ENCODE data around the gene TTLL11. TPM values are rescaled to one million over a fixed set of nuclear protein-coding genes. Genes with fewer than 3 reads are reported as not detected.

TTLL11 gene
- total and polyA plus RNA-seq, 2 of the 8 experiments (the other 6 are each of a cell fraction or from before 2014, with no cell fraction given), result 0.56 to 0.80 TPM

DNA sequence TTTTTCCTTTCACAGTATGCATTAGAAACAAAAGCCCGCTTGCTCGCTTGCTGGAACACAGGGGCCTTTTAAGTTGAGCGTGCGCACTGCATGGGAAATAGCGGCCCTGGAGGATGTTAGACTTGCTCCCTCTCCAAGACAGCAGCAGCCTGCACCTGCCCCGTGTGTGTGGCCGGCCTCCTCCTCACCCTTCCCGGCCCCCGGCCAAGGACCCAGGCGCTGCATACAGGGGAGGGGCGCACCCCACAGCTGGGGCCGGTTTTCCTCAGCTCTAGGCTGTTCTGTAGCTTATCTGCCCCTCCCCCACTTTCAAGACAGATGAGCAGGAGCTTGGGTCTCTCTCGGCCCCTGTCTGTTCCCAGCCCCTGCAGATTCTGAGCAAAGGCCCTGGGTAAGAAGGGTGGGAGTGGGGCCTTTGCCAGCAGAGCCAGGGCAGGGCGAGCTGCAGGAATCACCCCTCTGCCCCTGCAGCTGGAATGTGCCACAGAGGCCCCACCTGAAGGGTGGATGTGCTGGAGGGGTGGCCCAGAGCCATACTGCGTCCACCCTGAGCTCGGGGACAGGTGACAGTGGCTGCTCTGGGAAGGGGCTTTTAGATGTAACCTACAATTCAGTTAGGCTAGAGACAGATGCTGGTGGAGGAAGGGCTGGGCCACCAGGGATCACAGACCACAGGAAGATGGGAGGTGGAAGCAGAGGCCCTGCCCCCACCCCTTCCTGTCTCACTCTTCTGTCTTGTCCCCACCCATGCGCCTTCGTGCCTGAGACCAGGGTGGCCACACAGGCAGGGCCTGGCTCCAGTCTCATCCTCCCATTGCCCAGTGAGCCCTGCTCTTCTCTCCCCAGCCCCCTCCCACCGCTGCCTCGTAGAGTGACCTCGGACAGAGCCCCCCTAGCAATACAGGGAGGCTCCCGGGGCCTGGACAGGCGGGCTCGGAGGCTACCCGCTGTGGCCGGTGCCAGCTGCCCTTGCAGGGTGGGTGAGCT lies 309.3 kb downstream of the TTLL11 start:
- Histone ChIP-seq H4K5ac (ENCODE audit: insufficient read length, low read depth, low read length) (no peak overlapping the region), H3K4me3 (ENCODE audit: extremely low read depth in 1 of 4, insufficient read depth in 2 of 4, low read depth in 3 of 4, low read length in 4 of 4) (no peak overlapping the region), H3K79me1 (ENCODE audit: low read depth, low read length) (no peaks in the 10 kb centered on the region), H3K27me3 (replicated peaks in 1 of 4; ENCODE audit: control insufficient read depth in 3 of 4, extremely low read depth in 1 of 4, insufficient read depth in 3 of 4, low read length in 3 of 4) (no peaks in the 10 kb centered on the region), H3K56ac (replicated peaks; ENCODE audit: insufficient read length, low read depth, low read length) (no peak overlapping the region), H2BK120ac (replicated peaks; ENCODE audit: low read depth, low read length) (no peak overlapping the region), H3K14ac (ENCODE audit: insufficient read length) (no peak overlapping the region), H4K8ac (ENCODE audit: extremely low read depth, insufficient read depth, low read length) (no peak overlapping the region; the same call in 1 of the 2 replicates), H2BK12ac (ENCODE audit: low read depth, low read length) (peak overlapping the region; percentile 60; the same call in 1 of the 2 replicates), H3K4ac (replicated peaks; ENCODE audit: insufficient read length, low read depth, low read length) (no peak overlapping the region), H2BK5ac (ENCODE audit: low read depth, low read length) (peak overlapping the region; percentile 75; the same call in 1 of the 2 replicates), H3K36me3 (ENCODE audit: control insufficient read depth in 2 of 4, insufficient read depth in 4 of 4, low read length in 3 of 4) (peaks cover 2 to 14% (median 8%) of the 10 kb centered on the region in 4 experiments; a peak in 6 of 8 replicates), H3K23me2 (ENCODE audit: low read depth, low read length) (peaks cover 2% of the 10 kb centered on the region; the same call in 1 of the 2 replicates), H3K79me2 (ENCODE audit: control insufficient read depth in 1 of 2, insufficient read depth in 2 of 2, low read length in 2 of 2) (no peaks in the 10 kb centered on the region; a peak in 1 of 4 replicates), H2BK15ac (ENCODE audit: low read length) (peak overlapping the region; percentile 16; the same call in 1 of the 2 replicates), H3K4me2 (ENCODE audit: insufficient read depth in 1 of 2, low read depth in 2 of 2, low read length in 2 of 2) (no peak overlapping the region; a peak in 1 of 4 replicates), H3K27ac (ENCODE audit: low read depth, low read length) (0 out of 2 replicates have a peak overlapping the region, but pooled peaks have one; percentile 0), H3K4me1 (replicated peaks in 1 of 4; ENCODE audit: control insufficient read depth in 3 of 4, insufficient read depth in 4 of 4, low read length in 3 of 4) (peaks cover 0 to 20% (median 10%) of the 10 kb centered on the region in 4 experiments; a peak in 6 of 7 replicates), H2AFZ (ENCODE audit: low read length) (no peak overlapping the region), H4K91ac (replicated peaks; ENCODE audit: insufficient read length, low read length) (peak overlapping the region; percentile 25), H2BK20ac (ENCODE audit: low read length) (no peak overlapping the region), H3K9ac (replicated peaks in 1 of 4; ENCODE audit: extremely low read depth in 1 of 4, low read depth in 3 of 4, low read length in 3 of 4) (no peak overlapping the region), H4K20me1 (replicated peaks in 1 of 2; ENCODE audit: control insufficient read depth in 1 of 2, insufficient read depth in 2 of 2, low read length in 2 of 2) (peaks cover 0 to 3% of the 10 kb centered on the region in 2 experiments), H2AK5ac (ENCODE audit: low read depth, low read length) (no peak overlapping the region), H3K18ac (ENCODE audit: extremely low read depth, low read length) (peak overlapping the region; percentile 83), H3K9me3 (ENCODE audit: insufficient read depth in 2 of 2, low read depth in 1 of 2, low read length in 1 of 2) (no peaks in the 10 kb centered on the region), H3K23ac (ENCODE audit: insufficient read length) (no peak overlapping the region)
- DNase-seq (ENCODE audit: low read depth in 1 of 2, low spot score in 2 of 2) (no peak), FAIRE-seq (no peak)
- POLR2A ChIA-PET (ENCODE audit: partially characterized antibody), result interaction anchor here (0.5 kb wide), 1 partner anchor 44 kb away, joined by 4 read pairs; no protein-coding TSS in a partner anchor
- CTCF ChIA-PET (ENCODE audit: partially characterized antibody), result interaction anchor here (0.6 to 1.9 kb wide), 15 partner anchors 10 to 238 kb away, joined by 3 to 7 read pairs (median 3); no protein-coding TSS in a partner anchor
- WGBS, 2 experiments (ENCODE audit: extremely low coverage in 1 of 2, insufficient coverage in 1 of 2, insufficient read length in 1 of 2, insufficient replicate concordance in 2 of 2, low coverage in 1 of 2, low lambda C conversion rate in 2 of 2, missing lambda C conversion rate in 1 of 2), result 86% methylated on average over 22 of the region's 26 CpGs; no CpG with 5 or more reads in 1 of the 2 experiments
- TF ChIP-seq BCL11A (IDR thresholded peaks at IDR 0.05; ENCODE audit: low read depth in 2 of 2, low read length in 2 of 2) (no peak), CTCF (IDR thresholded peaks at IDR 0.05; ENCODE audit: control extremely low read depth in 1 of 3, insufficient read depth in 1 of 3, low read depth in 1 of 3, low read length in 3 of 3) (0 out of 4 replicates have a peak, but pooled peaks of 1 of the 3 experiments have one; percentile 4), KDM1A (IDR thresholded peaks at IDR 0.05; ENCODE audit: borderline replicate concordance, low read length) (no peak), HDAC6 (IDR thresholded peaks at IDR 0.05; ENCODE audit: low read depth, low read length) (no peak), SIN3A (conservative IDR thresholded peaks at IDR 0.05 in 1 of 2, IDR thresholded peaks at IDR 0.05 in 1 of 2; ENCODE audit: low read depth in 1 of 2, low read length in 2 of 2) (0 out of 4 replicates have a peak, but pooled peaks of 1 of the 2 experiments have one; percentile 14), SAP30 (IDR thresholded peaks at IDR 0.05; ENCODE audit: insufficient read depth, insufficient replicate concordance, low read length) (no peak)

All from H1 (cell line).